Left ventricle myocardium superior (tissue), 1 donor: ENCODE results near the gene FIBP. TPM values are rescaled to one million over a fixed set of nuclear protein-coding genes. Genes with fewer than 3 reads are reported as not detected.
"Not testable (repeated sequence)": the region's sequence is repeated elsewhere in the genome, so short reads cannot be mapped to it uniquely, and the experiment has no call there.

ENCODE experiments used
- ATAC-seq: fragments of 200-7000 bp; cut with Tn5 transposase; one replicate; pipeline ENCODE4 v1.9.1; 2020; ENCODE audit warnings: mild to moderate bottlenecking, moderate library complexity
- DNase-seq: peaks from one replicate; pipeline ENCODE4 v3.0.0-alpha.2; 2020
- intact Hi-C: fragments of 100-400 bp; cut with micrococcal nuclease; formaldehyde crosslinking; loops from one replicate; pipeline ENCODE4 v1.11.0; 2022
- total RNA-seq: library from RNA; stranded (reverse); fragmentation: NEBNext Ultra II Directional; extraction: Animal tissue kit (Norgen Biotek cat#: 25700); gene quantifications from one replicate; pipeline ENCODE4 v1.2.1, GENCODE V29; 2021
- donor health status: DM: no; HTN: yes; CAD: no; lungs with severe emphysema.

Gene FIBP
- total RNA-seq, 1 donor from 2014 or later, result 44.9 TPM

DNA sequence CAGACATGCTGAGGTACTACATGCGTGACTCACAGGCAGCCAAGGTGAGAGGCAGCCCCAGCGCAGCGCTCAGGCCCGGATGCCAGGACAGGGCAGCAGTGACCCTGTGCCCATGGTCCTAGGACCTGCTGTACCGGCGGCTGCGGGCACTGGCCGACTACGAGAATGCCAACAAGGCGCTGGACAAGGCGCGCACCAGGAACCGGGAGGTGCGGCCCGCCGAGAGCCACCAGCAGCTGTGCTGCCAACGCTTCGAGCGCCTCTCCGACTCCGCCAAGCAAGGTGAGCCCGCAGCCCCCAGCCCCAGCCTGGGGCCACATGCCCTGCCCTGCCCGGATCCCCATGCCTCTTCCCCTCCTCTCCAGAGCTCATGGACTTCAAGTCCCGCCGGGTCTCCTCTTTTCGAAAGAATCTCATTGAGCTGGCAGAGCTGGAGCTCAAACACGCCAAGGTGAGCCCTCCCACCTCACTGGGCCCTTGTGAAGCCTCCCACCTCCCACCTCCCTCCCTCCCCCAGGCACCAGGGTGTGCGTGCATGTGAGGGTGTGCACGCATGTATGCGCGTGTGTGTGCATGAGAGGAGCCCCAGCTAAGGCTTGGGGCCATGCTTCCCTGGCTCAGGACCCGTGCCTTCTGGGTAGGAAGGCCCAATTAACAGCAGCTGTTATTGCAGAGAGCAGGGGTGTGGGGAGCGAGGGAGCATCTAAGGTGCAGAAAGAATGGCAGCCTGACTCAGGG is 35.6 kb downstream of the FIBP start:
- peak; percentile 41 for DNase-seq
- intact Hi-C loops, result no loop called here
- no peak for ATAC-seq

DNA sequence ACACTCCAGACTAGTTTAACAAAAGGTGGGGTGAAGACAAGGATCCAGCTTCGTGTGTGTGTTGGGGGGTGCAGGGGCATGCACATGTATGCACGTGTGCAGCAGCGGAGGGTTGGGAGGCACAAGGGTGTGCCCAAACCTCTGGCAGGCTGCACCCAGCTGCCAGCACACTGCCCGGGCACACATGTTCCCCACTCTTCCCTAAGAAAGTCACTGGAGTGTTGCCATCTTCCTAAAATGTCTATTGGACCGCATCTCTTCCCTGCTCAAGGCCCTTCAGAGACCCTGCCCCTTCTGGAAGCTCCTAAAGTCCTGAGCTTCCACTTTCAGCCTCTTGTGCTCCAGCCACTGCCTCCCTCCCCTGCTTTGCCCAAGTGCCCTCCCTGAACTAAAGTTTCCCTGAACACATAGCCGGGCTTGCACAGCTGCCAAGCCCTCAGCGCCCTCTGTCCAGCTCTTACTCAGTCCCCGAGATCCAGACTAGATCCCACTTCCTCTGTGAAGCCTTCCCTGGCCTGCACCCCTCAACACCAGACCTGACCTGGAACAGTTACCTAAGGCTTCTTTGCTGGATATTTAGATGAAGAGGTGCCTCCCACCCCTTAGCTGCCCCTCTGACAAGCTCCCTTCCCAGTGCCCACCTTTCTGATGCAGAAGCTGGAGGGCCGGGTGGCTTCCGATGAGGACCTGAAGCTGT is 36.3 kb downstream of the FIBP start:
- DNase-seq (no peak), ATAC-seq (no peak)
- intact Hi-C loops, result no loop called here

DNA sequence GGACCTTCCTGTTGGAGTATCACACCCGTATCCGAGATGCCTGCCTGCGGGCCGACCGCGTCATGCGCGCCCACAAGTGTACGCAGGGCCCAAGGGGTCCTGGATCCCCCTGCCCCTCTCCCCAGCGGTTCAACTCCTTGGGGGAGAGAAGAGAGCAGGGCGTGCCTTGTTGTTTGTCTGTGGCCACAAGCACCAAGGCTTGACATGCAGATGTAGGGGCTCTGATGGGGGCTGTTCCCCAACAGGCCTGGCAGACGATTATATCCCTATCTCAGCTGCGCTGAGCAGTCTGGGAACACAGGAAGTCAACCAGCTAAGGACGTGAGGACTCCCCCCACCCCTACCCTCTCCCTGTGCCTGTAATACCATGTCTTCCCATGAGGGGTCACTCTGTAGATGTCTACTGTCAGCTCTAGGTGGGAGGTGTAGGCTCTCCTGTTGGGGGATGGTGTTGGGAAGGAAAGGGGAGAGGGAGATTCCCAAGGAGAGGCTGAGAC is 37.1 kb downstream of the FIBP start:
- ATAC-seq, result no peak
- intact Hi-C loops, result no loop called here
- no peak for DNase-seq

DNA sequence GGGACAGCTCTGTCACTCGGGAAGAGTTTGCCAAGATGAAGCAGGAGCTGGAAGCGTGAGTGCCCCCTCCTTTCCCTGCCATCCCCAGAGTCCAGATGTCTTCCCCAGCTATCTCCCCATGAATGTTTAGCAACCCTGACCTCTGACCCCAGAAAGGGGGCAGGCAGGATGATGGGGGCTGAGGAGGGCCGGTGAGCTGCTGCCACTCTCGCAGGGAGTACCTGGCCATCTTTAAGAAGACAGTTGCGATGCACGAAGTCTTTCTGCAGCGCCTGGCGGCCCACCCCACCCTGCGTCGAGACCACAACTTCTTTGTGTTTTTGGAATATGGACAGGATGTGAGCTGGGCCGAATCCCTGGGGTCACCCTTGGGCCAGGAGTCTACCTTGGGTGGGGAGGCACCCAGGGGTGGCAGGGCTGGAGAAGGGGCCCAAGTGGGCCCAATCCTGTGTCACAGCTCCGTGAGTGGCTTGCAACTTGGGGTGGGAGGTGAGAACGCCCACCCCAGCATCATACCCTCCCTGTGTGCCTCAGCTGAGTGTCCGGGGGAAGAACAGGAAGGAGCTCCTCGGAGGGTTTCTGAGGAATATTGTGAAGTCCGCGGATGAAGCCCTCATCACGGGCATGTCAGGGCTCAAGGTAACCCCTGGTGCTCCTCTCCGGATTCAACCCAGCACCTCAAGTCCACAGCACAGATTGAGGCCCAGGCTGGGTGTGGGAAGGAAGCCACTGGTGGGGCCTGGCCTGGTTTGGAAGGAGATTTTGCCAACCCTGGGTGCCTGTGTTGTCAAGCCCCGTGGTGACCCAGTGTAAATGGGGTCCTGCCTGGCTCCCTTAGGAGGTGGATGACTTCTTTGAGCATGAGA is 37.8 kb downstream of the FIBP start:
- DNase-seq (no peak), ATAC-seq (no peak)
- intact Hi-C loops, result no loop called here

DNA sequence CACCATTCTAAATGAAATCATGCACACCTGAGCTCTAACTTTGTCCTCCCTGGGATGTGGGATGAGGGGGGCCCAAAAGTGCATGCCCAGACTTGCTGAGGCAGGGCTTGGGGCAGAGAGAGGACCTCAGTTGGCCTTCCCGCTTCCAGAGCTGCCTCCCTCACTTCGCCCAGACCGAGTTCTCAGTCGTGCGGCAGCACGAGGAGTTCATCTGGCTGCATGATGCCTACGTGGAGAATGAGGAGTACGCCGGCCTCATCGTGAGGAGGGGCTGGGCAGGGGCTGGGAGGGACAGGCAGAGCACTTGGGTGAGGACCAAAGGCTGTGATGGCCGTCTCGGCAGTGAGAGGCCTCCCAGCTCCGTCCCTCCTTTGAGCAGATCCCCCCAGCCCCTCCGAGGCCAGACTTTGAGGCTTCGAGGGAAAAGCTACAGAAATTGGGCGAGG is 38.5 kb downstream of the FIBP start:
- DNase-seq (no peak), ATAC-seq (no peak)
- intact Hi-C loops, result no loop called here

DNA sequence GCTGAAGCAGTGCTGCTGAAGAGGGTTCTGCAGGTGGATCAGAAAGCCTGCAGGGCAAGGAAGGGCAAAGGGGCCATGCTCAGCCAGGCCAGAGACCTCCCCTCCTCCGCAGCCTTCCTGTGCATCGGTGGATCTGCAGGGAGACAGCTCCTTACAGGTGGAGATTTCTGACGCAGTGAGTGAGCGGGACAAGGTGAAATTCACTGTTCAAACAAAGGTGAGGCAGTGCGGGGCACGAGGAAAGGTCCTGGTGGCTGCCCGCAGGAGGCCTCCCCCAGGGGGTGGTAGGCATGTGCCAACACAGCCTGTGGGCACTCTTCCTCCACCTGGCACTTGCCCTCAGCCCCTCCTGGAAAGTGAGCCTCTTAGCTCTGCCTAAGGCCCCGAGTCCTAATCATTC is 38.9 kb downstream of the FIBP start:
- ATAC-seq (no peak), DNase-seq (no peak)
- intact Hi-C loops, result no loop called here

DNA sequence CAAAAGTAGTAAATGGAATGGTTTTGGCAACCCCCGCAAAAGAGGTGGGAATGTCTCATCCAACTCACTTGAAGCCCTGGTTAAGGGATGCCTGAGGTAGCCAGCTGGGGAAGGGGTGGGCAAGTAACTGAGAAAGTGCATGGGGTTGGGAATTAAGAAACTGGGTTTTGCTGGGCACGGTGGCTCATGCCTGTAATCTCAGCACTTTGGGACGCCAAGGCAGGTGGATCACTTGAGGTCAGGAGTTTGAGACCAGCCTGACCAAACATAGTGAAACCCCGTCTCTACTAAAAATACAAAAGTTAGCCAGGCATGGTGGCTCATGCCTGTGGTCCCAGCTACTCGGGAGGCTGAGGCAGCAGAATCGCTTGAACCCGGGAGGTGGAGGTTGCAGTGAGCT is 39.6 kb downstream of the FIBP start:
- DNase-seq, intact Hi-C loops, ATAC-seq: not testable (repeated sequence)

DNA sequence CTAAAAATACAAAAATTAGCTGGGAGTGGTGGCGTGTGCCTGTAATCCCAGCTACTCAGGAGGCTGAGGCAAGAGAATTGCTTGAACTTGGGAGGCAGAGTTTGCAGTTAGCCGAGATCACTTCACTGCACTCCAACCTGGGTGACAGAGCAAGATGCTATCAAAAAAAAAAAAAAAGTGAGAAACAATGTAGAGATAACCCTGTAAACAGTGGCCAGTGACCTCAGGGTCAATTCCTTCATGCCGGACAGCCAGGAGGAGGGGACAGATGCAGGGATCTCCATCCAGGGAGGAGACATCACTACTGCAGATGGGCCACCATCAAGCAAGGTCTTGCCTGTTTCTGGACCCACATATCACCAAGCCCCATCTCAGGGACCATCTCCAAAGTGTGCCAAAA is 40.5 kb downstream of the FIBP start:
- intact Hi-C loops, result no loop called here
- ATAC-seq, result no peak
- DNase-seq, result no peak

DNA sequence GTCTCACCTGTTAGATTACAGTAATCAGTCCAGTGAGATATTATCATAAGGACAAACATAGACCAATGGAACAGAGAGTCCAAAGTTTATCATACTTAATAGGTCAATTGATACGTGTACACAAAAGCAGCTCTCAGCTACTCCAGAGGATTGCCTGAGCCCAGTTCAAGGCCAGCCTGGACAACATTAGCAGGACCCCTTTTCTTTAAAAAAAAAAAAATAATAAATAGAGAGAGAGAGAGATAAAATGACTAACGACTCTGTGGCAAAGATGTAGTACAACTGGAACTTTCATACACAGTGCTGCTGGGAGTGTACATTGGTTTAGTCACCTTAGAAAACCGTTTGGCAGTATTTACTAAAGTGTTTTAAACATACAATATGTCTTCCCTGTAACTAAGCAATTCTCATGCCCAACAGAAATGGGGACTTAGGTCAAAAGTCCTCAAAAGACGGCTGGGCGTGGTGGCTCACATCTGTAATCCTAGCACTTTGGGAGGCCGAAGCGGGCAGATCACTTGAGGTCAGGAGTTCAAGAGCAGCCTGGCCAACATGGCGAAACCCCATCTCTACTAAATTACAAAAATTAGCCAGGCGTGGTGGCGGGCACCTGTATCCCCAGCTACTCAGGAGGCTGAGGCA is 43.9 kb downstream of the FIBP start:
- DNase-seq (no peak), ATAC-seq (no peak)
- intact Hi-C loops, result no loop called here

DNA sequence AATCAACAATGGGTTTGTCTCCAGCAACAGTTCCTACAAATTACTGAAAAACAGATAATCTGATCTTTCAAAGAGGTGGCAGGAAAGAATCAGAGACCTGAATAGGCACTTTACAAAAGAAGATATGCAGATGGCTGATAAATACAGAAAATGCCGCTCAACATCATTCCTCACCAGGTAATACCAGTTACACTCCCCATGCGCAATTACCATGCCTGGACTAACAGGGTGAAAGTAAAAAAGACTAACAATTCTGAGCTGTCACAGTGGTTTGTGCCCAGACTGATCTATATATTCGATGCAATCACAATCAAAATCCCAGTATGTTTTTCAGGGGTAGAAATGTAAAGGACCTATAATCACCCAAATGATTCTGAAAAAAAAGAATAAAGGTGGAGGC is 44.5 kb downstream of the FIBP start:
- intact Hi-C loops, result no loop called here
- ATAC-seq, result no peak
- no peak for DNase-seq

DNA sequence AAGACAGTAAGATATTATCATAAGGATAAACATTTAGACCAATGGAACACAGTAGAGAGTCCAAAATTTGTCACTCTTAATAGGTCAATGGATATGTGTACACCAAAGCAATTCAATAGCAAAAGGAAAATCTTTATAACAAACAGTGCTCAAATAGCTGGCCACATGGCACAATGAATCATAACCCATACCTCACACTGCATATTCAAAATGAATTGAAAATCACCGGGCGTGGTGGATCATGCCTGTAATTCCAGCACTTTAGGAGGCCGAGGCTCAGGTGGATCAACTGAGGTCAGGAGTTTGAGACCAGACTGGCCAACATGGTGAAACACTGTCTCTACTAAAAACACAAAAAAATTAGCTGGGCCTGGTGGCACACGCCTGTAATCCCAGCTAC is 46.1 kb downstream of the FIBP start:
- ATAC-seq (no peak), DNase-seq (no peak)
- intact Hi-C loops, result no loop called here

DNA sequence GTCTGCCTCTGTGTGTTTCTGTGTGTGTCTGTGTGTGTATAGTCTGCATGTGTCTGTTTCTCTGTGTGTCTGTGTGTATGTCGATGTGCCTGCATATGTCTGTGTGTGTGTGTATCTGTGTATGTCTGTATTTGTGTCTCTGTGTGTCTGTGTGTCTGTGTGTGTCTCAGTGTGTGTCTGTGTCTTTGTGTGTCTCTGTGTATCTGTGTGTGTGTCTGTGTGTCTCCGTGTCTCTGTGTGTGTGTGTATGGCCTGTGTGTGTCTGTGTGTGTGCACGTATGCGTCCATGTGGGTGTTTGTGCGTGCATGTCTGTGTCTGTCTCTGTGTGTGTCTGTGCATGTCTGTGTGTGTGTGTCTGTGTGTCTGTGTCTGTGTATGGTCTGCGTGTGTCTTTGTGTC is 54.1 kb downstream of the FIBP start:
- intact Hi-C loops, result no loop called here
- DNase-seq (no peak), ATAC-seq (no peak)

Other genes with a start within 250 kb of the FIBP start
- gene RELA, start 225.6 kb downstream of the FIBP start, total RNA-seq, result 40.1 TPM
- 50.1 TPM for gene KAT5, start 176.2 kb downstream of the FIBP start, total RNA-seq
- 42.4 TPM for gene RNASEH2C, start 167.7 kb downstream of the FIBP start, total RNA-seq
- gene AP5B1, start 107.5 kb downstream of the FIBP start, total RNA-seq, result 6.7 TPM
- not detected for gene OVOL1, start 101.4 kb downstream of the FIBP start, total RNA-seq
- not detected for gene SNX32, start 54.5 kb downstream of the FIBP start, total RNA-seq
- gene CFL1, start 30.3 kb downstream of the FIBP start, total RNA-seq, result 334 TPM
- gene MUS81, start 28.0 kb downstream of the FIBP start, total RNA-seq, result 37.8 TPM
- gene EFEMP2, start 15.7 kb downstream of the FIBP start, total RNA-seq, result 95.2 TPM
- 1.1 TPM for gene CTSW, start 8.6 kb downstream of the FIBP start, total RNA-seq
- 30.0 TPM for gene CCDC85B, start 2.2 kb upstream of the FIBP start, total RNA-seq
- 0.32 TPM for gene FOSL1, start 11.9 kb upstream of the FIBP start, total RNA-seq
- gene C11orf68, start 30.6 kb upstream of the FIBP start, total RNA-seq, result 35.2 TPM
- 106 TPM for gene DRAP1, start 31.0 kb upstream of the FIBP start, total RNA-seq
- not detected for gene TSGA10IP, start 57.0 kb upstream of the FIBP start, total RNA-seq
- 32.2 TPM for gene SART1, start 73.3 kb upstream of the FIBP start, total RNA-seq
- 22.8 TPM for gene EIF1AD, start 113.7 kb upstream of the FIBP start, total RNA-seq
- gene BANF1, start 114.0 kb upstream of the FIBP start, total RNA-seq, result 238 TPM
- gene CST6, start 123.5 kb upstream of the FIBP start, total RNA-seq, result not detected
- gene CATSPER1, start 138.0 kb upstream of the FIBP start, total RNA-seq, result not detected
- gene GAL3ST3, start 160.7 kb upstream of the FIBP start, total RNA-seq, result 3.5 TPM
- 70.4 TPM for gene SF3B2, start 163.9 kb upstream of the FIBP start, total RNA-seq
- gene PACS1, start 181.8 kb upstream of the FIBP start, total RNA-seq, result 59.0 TPM